GM18498 (cell line): ENCODE data around the gene FEM1A.
"Not testable (repeated sequence)": the region's sequence is repeated elsewhere in the genome, so short reads cannot be mapped to it uniquely, and the experiment has no call there.

Source experiments
- ATAC-seq: cut with Tn5 transposase; IDR thresholded peaks from one replicate; pipeline ENCODE4 v1.9.1; 2021; ENCODE audit warnings: mild to moderate bottlenecking, moderate library complexity; ENCODE audit not compliant: unreplicated experiment

FEM1A gene

DNA sequence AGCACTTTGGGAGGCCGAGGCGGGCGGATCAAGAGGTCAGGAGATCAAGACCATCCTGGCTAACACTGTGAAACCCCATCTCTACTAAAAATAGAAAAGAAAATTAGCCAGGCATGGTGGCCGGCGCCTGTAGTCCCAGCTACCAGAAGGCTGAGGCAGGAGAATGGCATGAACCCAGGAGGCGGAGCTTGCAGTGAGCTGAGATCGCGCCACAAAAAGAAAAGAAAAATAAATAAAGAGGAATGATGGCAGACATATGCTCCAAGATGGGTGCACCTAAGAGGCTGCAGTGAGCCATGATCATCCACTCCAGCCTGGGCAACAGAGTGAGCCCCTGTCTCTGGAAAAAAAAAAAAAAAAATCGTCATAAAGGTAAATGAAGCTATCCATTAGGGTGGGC, 54.4 kb downstream of the FEM1A start:
- not testable (repeated sequence) for ATAC-seq

DNA sequence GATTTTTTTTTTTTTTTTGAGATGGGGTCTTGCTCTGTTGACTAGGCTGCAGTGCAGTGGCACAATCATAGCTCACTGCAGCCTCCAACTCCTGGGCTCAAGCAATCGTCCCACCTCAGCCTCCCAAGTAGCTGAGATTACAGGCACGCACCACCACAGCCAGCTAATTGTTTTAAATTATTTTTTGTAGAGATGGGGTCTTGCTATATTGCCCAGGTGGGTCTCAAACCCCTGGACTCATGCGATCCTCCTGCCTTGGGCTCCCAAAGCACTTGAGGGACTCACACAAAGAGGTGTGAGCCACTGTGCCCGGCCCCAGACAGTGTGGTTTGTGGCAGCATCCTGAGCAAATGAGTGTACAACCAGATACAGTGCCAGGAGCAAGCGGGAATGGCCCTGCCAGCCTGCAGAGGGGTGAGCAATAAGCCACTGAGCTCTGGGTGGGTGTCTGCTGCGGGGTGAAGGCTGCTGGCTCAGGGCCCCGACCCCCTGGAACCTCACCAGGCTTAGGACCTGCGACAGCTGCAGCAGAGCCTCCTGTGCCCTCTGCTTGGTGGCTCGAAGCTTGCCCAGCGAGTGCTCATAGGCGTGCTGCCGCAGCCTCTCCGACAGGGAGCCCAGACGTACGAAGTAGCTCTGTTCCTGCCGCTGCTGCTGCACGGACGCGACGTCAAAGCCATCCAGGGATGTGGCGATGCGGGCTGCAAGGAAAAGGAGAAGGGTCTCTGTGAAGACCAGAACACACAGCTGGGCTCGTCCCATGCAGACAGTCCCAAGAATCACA, 55.8 kb downstream of the FEM1A start:
- ATAC-seq: no peak

DNA sequence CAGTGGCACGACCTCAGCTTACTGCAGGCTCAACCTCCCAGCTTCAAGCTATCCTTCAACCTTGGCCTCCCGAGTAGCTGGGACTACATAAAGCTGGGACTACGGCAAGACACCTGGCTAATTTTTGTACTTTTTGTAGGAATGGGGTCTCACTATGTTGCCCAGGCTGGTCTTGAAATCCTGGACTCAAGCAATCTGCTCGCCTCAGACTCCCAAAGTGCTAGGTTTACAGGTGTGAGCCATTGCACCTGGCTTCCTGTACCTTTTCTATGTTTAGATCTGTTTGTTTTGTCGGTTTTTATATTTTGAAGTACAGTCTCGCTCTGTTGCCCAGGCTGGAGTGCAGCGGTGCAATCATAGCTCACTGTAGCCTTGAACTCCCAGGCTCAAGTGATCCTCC, 57.5 kb downstream of the FEM1A start:
- ATAC-seq: no peak
